HepG2 (cell line): ENCODE results near the gene PGLYRP4. TPM values are rescaled to one million over a fixed set of nuclear protein-coding genes. Genes with fewer than 3 reads are reported as not detected.

ENCODE experiments used
- ATAC-seq: fragments of 200-7000 bp; cut with Tn5 transposase; 3 replicates; pipeline ENCODE4 v1.9.1; 2020; ENCODE audit warnings: mild to moderate bottlenecking, moderate library complexity
- BruUV-seq: library from RNA; stranded (reverse); fragments of 400-500 nt; replicated peaks from 2 replicates; lab custom pipeline; 2021; lab: Mats Ljungman, UMichigan
- CTCF ChIA-PET: fragments of 300-600 bp; formaldehyde crosslinking; extraction: SDS; loops from one replicate; lab custom pipeline; 2021; ENCODE audit warnings: low total read pairs, inconsistent platforms, low intra/inter-chr PET ratio; lab: Yijun Ruan, JAX
- POLR2A ChIA-PET: fragments of 350-600 bp; sonication (Branson Sonifier 250); formaldehyde crosslinking; loops from one replicate; lab custom pipeline; 2020; ENCODE audit warnings: antibody characterized with exemption, inconsistent platforms; lab: Yijun Ruan, JAX
- DNase-seq: peaks from one replicate; pipeline ENCODE4 v3.0.0-alpha.2; 2015; ENCODE audit warnings: low spot score
- FAIRE-seq: peaks from 3 replicates; lab custom pipeline; 2011; peaks lifted over from hg19 to GRCh38; lab: Jason Lieb, UNC
- H2AFZ ChIP-seq: one replicate; pipeline ENCODE4 v1.6.1; 2011; ENCODE audit warnings: low read length, inconsistent platforms
- H3K27ac ChIP-seq: fragments of 300-600 bp; 3 replicates; pipeline ENCODE4 v1.8.0; 2011; ENCODE audit warnings: mixed run types, mild to moderate bottlenecking, mixed read lengths, low read length, inconsistent platforms; ENCODE audit not compliant: insufficient read depth; ENCODE audit errors: extremely low read length
- H3K27me3 ChIP-seq, 2 experiments: fragments of 200-600 bp in 1 of 2; 2 replicates in 1 of 2; 3 replicates in 1 of 2; pipeline versions ENCODE4 v1.6.0 to v1.8.0; 2011; ENCODE audit warnings: low read length in 2 of 2, mild to moderate bottlenecking in 2 of 2, moderate library complexity in 2 of 2, inconsistent platforms in 1 of 2; ENCODE audit not compliant: insufficient read depth in 2 of 2, control insufficient read depth in 1 of 2
- H3K36me3 ChIP-seq, 2 experiments: fragments of 200-600 bp in 1 of 2; replicated peaks in 1 of 2; 2 replicates in 1 of 2; 3 replicates in 1 of 2; pipeline versions ENCODE4 v1.5.1 to v1.8.0; 2011; ENCODE audit warnings: low read length in 2 of 2, inconsistent platforms in 1 of 2; ENCODE audit not compliant: insufficient read depth in 2 of 2, control insufficient read depth in 1 of 2
- H3K4me1 ChIP-seq: 2 replicates; pipeline ENCODE4 v1.5.1; 2012; ENCODE audit warnings: low read length, inconsistent platforms; ENCODE audit not compliant: insufficient read depth
- H3K4me2 ChIP-seq: 2 replicates; pipeline ENCODE4 v1.6.0; 2011; ENCODE audit warnings: low read depth, low read length, inconsistent platforms
- H3K4me3 ChIP-seq, 3 experiments: fragments of 200-600 bp in 1 of 3; sonication (generic), shearing (Covaris generic) in 1 of 3; replicated peaks in 1 of 3; 2 replicates each; pipeline ENCODE4 v1.5.1; 2011 to 2016; ENCODE audit warnings: low read length in 3 of 3, inconsistent platforms in 2 of 3, low read depth in 2 of 3, mild to moderate bottlenecking in 2 of 3, control low read depth in 1 of 3, mixed read lengths in 1 of 3; ENCODE audit not compliant: insufficient read depth in 1 of 3
- H3K79me2 ChIP-seq: one replicate; pipeline ENCODE4 v1.6.1; 2011; ENCODE audit warnings: low read length, inconsistent platforms; ENCODE audit not compliant: insufficient read depth
- H3K9ac ChIP-seq: 2 replicates; pipeline ENCODE4 v1.6.0; 2011; ENCODE audit warnings: mild to moderate bottlenecking, low read depth, low read length, inconsistent platforms; ENCODE audit not compliant: insufficient read depth
- H3K9me3 ChIP-seq: 2 replicates; pipeline ENCODE4 v1.5.1; 2012; ENCODE audit warnings: mild to moderate bottlenecking, low read length
- H4K20me1 ChIP-seq: 2 replicates; pipeline ENCODE4 v1.6.0; 2011; ENCODE audit warnings: inconsistent platforms, mild to moderate bottlenecking, low read length, moderate library complexity; ENCODE audit not compliant: insufficient read depth
- ADNP ChIP-seq: sonication (generic); formaldehyde crosslinking; IDR thresholded peaks from 2 replicates; pipeline ENCODE4 v1.4.0; 2020; ENCODE audit warnings: missing genetic modification reagents
- CC2D1A ChIP-seq: sonication (generic); formaldehyde crosslinking; IDR thresholded peaks from 2 replicates; pipeline ENCODE4 v1.8.1; 2023; ENCODE audit warnings: mild to moderate bottlenecking, missing genetic modification reagents
- GATAD2A ChIP-seq: IDR thresholded peaks from 2 replicates; pipeline ENCODE4 v1.6.1; 2016
- HOXA7 ChIP-seq: sonication (generic); formaldehyde crosslinking; IDR thresholded peaks from 2 replicates; pipeline ENCODE4 v1.8.1; 2022; ENCODE audit warnings: mild to moderate bottlenecking, missing genetic modification reagents, moderate library complexity
- ISL2 ChIP-seq: sonication (generic); formaldehyde crosslinking; IDR thresholded peaks from 2 replicates; pipeline ENCODE4 v1.5.0; 2020; ENCODE audit warnings: missing genetic modification reagents
- KDM4B ChIP-seq: sonication (generic); formaldehyde crosslinking; IDR thresholded peaks from 2 replicates; pipeline ENCODE4 v1.4.0; 2020; ENCODE audit warnings: missing genetic modification reagents
- POLR2G ChIP-seq: fragments of 200-400 bp; formaldehyde crosslinking; IDR thresholded peaks from 2 replicates; pipeline ENCODE4 v1.6.1; 2018; ENCODE audit warnings: mild to moderate bottlenecking, low read depth, low read length, moderate library complexity
- SNAPC2 ChIP-seq: sonication (generic); formaldehyde crosslinking; IDR thresholded peaks from 2 replicates; pipeline ENCODE4 v1.8.1; 2022; ENCODE audit warnings: mild to moderate bottlenecking, missing genetic modification reagents
- TCF7L2 ChIP-seq: IDR thresholded peaks from 2 replicates; pipeline ENCODE4 v1.6.1; 2011; ENCODE audit warnings: mild to moderate bottlenecking, low read depth, low read length, moderate library complexity
- YEATS2 ChIP-seq: sonication (generic); formaldehyde crosslinking; IDR thresholded peaks from 2 replicates; pipeline ENCODE4 v1.4.0; 2020; ENCODE audit warnings: missing genetic modification reagents, borderline replicate concordance
- ZIK1 ChIP-seq: sonication (generic); formaldehyde crosslinking; IDR thresholded peaks from 2 replicates; pipeline ENCODE4 v1.5.0; 2020; ENCODE audit warnings: mild to moderate bottlenecking, low read depth, missing genetic modification reagents, borderline replicate concordance
- ZNF253 ChIP-seq: sonication (generic); formaldehyde crosslinking; IDR thresholded peaks from 2 replicates; pipeline ENCODE4 v1.8.0; 2022; ENCODE audit warnings: mild to moderate bottlenecking, missing genetic modification reagents, borderline replicate concordance
- ZNF598 ChIP-seq: sonication (generic); formaldehyde crosslinking; IDR thresholded peaks from 2 replicates; pipeline ENCODE4 v1.5.1; 2020; ENCODE audit warnings: mild to moderate bottlenecking, missing genetic modification reagents, borderline replicate concordance
- WGBS: methylation state at CpG from one replicate; pipeline ENCODE4 v1.1.6; 2017; ENCODE audit warnings: low lambda C conversion rate; 5-methylcytosine and 5-hydroxymethylcytosine counted together
- in situ Hi-C: cut with HindIII; loops from 2 replicates; pipeline ENCODE4 v1.10.0; 2017; ENCODE audit warnings: low pct_unique_long_range_greater_than_20kb; ENCODE audit not compliant: extremely low pct_ligation_motif_present
- intact Hi-C: fragments of 100-400 bp; cut with micrococcal nuclease; formaldehyde crosslinking; loops from one replicate; pipeline ENCODE4 v1.10.0; 2022; ENCODE audit not compliant: unreplicated experiment
- polyA plus RNA-seq, 8 experiments: library from polyadenylated mRNA; depleted of rRNA in 3 of 8; stranded (reverse) in 7 of 8; unstranded in 1 of 8; fragments of >200 nt; fragmentation: Illumina TruSeq in 4 of 8; extraction: Trizol in 4 of 8; gene quantifications; 2 replicates each; pipeline versions ENCODE4 v1.2.1 to v1.2.3, GENCODE V29; 2011 to 2016; ENCODE audit warnings: low read depth in 4 of 8, missing spikeins in 1 of 8, mixed read lengths in 1 of 8; ENCODE audit not compliant: insufficient read depth in 1 of 8
- total RNA-seq, 5 experiments: library from RNA; depleted of rRNA; stranded (reverse); fragments of >200 nt; fragmentation: Illumina TruSeq; extraction: Trizol; gene quantifications; 2 replicates each; pipeline ENCODE4 v1.2.3, GENCODE V29; 2016; ENCODE audit warnings: low read depth in 1 of 5
- TF ChIP-seq, protein P1 (sequence below): sonication (generic); formaldehyde crosslinking; IDR thresholded peaks from 2 replicates; pipeline ENCODE4 v1.8.1; 2023; ENCODE audit warnings: mild to moderate bottlenecking, inconsistent platforms, moderate library complexity, missing genetic modification reagents, borderline replicate concordance
- TF ChIP-seq, protein P2 (sequence below): sonication (generic); formaldehyde crosslinking; IDR thresholded peaks from 2 replicates; pipeline ENCODE4 v1.4.0; 2020; ENCODE audit warnings: missing genetic modification reagents
- TF ChIP-seq, protein P3 (sequence below): sonication (generic); formaldehyde crosslinking; IDR thresholded peaks from 2 replicates; pipeline ENCODE4 v1.8.0; 2023; ENCODE audit warnings: mild to moderate bottlenecking, missing genetic modification reagents
- TF ChIP-seq, protein P4 (sequence below): sonication (generic); formaldehyde crosslinking; IDR thresholded peaks from 2 replicates; pipeline ENCODE4 v1.5.0; 2020; ENCODE audit warnings: mild to moderate bottlenecking, missing genetic modification reagents
- TF ChIP-seq, protein P5 (sequence below): sonication (generic); formaldehyde crosslinking; IDR thresholded peaks from 2 replicates; pipeline ENCODE4 v1.4.0; 2020; ENCODE audit warnings: missing genetic modification reagents

PGLYRP4 gene
- total and polyA plus RNA-seq, 2 of the 13 experiments (the other 11 are each of a cell fraction or from before 2014, with no cell fraction given): not detected

DNA sequence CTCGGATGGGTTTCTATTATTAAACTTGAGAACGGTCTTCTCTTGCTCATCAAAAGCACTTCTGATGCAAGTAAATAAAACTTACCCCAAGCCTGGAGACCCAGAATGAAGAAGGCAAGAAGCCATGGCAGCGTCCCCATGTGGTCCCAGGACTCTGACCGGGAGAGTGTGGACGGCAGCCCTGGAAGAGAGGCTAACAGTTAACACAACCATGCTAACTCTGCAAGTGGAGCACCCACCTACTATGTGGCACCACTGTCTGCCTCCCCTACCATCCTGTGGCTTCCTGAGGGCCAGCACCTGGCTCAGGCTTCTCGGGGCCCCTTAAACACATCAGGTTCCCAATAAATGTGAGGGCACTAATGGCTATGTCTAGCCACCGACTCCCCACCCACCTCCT lies 38.1 kb downstream of the PGLYRP4 start:
- intact Hi-C loops (no loop called here), in situ Hi-C loops (no loop called here)
- Histone ChIP-seq H3K4me2 (no peak overlapping the region), H3K27ac (no peak overlapping the region), H4K20me1 (no peaks in the 10 kb centered on the region), H3K9me3 (no peaks in the 10 kb centered on the region), H3K4me3 (no peak overlapping the region), H3K36me3 (no peaks in the 10 kb centered on the region), H3K27me3 (peaks cover 2 to 11% of the 10 kb centered on the region in 2 experiments; a peak in 4 of 5 replicates), H3K9ac (no peak overlapping the region), H2AFZ (no peak overlapping the region), H3K4me1 (no peaks in the 10 kb centered on the region), H3K79me2 (no peaks in the 10 kb centered on the region)
- DNase-seq: no peak
- no TSS peak for BruUV-seq
- TF ChIP-seq ISL2 (CRISPR knock-in tag) (no peak), ZIK1 (CRISPR knock-in tag) (no peak), ZNF598 (CRISPR knock-in tag) (no peak), ADNP (CRISPR knock-in tag) (no peak), SNAPC2 (CRISPR knock-in tag) (no peak), GATAD2A (CRISPR knock-in tag) (no peak), CC2D1A (no peak), KDM4B (no peak), ZNF253 (no peak), YEATS2 (CRISPR knock-in tag) (no peak), TCF7L2 (no peak), POLR2G (no peak), HOXA7 (CRISPR knock-in tag) (no peak)
- TF ChIP-seq, protein P1, sequence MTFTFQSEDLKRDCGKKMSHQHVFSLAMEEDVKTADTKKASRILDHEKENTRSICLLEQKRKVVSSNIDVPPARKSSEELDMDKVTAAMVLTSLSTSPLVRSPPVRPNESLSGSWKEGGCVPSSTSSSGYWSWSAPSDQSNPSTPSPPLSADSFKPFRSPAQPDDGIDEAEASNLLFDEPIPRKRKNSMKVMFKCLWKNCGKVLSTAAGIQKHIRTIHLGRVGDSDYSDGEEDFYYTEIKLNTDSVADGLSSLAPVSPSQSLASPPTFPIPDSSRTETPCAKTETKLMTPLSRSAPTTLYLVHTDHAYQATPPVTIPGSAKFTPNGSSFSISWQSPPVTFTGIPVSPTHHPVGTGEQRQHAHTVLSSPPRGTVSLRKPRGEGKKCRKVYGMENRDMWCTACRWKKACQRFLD: no peak
- TF ChIP-seq, protein P2, sequence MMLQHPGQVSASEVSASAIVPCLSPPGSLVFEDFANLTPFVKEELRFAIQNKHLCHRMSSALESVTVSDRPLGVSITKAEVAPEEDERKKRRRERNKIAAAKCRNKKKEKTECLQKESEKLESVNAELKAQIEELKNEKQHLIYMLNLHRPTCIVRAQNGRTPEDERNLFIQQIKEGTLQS: no peak
- TF ChIP-seq, protein P3, sequence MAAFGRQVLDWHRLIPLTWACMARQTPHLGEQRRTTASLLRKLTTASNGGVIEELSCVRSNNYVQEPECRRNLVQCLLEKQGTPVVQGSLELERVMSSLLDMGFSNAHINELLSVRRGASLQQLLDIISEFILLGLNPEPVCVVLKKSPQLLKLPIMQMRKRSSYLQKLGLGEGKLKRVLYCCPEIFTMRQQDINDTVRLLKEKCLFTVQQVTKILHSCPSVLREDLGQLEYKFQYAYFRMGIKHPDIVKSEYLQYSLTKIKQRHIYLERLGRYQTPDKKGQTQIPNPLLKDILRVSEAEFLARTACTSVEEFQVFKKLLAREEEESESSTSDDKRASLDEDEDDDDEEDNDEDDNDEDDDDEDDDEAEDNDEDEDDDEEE: no peak
- TF ChIP-seq, protein P4, sequence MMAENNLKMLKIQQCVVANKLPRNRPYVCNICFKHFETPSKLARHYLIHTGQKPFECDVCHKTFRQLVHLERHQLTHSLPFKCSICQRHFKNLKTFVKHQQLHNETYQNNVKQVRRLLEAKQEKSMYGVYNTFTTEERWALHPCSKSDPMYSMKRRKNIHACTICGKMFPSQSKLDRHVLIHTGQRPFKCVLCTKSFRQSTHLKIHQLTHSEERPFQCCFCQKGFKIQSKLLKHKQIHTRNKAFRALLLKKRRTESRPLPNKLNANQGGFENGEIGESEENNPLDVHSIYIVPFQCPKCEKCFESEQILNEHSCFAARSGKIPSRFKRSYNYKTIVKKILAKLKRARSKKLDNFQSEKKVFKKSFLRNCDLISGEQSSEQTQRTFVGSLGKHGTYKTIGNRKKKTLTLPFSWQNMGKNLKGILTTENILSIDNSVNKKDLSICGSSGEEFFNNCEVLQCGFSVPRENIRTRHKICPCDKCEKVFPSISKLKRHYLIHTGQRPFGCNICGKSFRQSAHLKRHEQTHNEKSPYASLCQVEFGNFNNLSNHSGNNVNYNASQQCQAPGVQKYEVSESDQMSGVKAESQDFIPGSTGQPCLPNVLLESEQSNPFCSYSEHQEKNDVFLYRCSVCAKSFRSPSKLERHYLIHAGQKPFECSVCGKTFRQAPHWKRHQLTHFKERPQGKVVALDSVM (CRISPR knock-in tag): no peak
- TF ChIP-seq, protein P5, sequence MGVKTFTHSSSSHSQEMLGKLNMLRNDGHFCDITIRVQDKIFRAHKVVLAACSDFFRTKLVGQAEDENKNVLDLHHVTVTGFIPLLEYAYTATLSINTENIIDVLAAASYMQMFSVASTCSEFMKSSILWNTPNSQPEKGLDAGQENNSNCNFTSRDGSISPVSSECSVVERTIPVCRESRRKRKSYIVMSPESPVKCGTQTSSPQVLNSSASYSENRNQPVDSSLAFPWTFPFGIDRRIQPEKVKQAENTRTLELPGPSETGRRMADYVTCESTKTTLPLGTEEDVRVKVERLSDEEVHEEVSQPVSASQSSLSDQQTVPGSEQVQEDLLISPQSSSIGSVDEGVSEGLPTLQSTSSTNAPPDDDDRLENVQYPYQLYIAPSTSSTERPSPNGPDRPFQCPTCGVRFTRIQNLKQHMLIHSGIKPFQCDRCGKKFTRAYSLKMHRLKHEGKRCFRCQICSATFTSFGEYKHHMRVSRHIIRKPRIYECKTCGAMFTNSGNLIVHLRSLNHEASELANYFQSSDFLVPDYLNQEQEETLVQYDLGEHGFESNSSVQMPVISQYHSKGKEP: no peak
- FAIRE-seq: no peak
- ATAC-seq: no peak
- POLR2A ChIA-PET: no interaction called here
- CTCF ChIA-PET: no interaction called here
- 0% methylated on average over 5 of the region's 7 CpGs for WGBS
